Astrocyte of the spinal cord (primary cell): ENCODE measurements around the gene FBXW12.

Experiments
- DNase-seq: peaks from one replicate; pipeline ENCODE4 v3.0.0; 2011; ENCODE audit warnings: low read depth, low spot score
- H3K4me3 ChIP-seq: 2 replicates; pipeline ENCODE4 v1.5.1; 2011; ENCODE audit warnings: low read depth, mild to moderate bottlenecking, low read length, moderate library complexity
- in situ Hi-C: cut with HindIII; loops from 2 replicates; pipeline ENCODE4 v1.10.0; 2017; ENCODE audit warnings: low sequenced_read_pairs
- TF ChIP-seq, protein P1 (sequence below): IDR thresholded peaks from 2 replicates; pipeline ENCODE4 v1.5.1; 2012; ENCODE audit warnings: low read depth, mild to moderate bottlenecking, low read length, inconsistent platforms

Gene FBXW12

DNA sequence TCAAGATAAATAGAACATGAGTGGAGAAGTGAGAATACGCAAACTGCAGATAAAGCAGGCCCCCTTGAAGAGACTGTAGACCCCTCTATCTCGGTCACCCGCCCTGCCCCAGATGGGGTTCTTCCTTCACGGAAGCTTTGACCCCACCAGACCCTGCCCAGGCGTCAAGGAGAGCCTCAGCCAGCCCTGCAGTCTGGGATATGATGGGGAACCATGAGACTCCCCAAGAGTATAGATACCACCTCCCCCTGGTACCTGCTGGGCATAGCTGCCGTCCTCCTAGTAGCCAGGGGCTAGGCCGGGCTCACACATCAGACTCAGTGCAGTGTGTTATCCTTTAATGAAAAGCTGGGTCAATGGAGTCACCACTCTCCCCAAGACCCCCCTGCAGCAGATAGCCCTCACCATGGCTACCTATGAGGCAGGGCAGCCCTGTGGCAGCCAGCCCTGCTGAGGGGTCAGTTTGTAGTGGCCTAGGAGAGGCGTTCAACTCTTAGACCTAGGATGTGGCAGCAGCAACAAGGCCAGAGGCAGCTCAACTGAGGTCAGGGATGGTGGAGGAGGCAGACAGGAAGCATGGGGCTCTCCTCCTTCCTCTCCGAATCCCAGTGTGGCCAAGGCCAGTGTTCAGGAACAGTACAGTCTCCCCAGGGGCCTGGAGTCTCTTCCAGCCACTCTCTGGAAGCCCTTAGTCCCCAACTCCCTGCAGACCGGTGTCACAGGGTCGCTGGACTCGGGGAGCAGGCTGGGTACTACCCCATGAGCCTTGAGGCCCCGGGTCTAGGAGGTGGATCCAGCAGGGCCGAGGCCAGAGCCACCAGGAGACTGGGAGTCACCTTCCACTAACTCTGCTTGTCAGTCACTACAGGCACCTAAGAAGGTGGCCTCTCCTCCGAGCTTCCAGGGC is 31.8 kb downstream of the FBXW12 start:
- in situ Hi-C loops: no loop called here
- TF ChIP-seq, protein P1, sequence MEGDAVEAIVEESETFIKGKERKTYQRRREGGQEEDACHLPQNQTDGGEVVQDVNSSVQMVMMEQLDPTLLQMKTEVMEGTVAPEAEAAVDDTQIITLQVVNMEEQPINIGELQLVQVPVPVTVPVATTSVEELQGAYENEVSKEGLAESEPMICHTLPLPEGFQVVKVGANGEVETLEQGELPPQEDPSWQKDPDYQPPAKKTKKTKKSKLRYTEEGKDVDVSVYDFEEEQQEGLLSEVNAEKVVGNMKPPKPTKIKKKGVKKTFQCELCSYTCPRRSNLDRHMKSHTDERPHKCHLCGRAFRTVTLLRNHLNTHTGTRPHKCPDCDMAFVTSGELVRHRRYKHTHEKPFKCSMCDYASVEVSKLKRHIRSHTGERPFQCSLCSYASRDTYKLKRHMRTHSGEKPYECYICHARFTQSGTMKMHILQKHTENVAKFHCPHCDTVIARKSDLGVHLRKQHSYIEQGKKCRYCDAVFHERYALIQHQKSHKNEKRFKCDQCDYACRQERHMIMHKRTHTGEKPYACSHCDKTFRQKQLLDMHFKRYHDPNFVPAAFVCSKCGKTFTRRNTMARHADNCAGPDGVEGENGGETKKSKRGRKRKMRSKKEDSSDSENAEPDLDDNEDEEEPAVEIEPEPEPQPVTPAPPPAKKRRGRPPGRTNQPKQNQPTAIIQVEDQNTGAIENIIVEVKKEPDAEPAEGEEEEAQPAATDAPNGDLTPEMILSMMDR: no peak
- DNase-seq: no peak
- H3K4me3 ChIP-seq: no peak overlapping the region

DNA sequence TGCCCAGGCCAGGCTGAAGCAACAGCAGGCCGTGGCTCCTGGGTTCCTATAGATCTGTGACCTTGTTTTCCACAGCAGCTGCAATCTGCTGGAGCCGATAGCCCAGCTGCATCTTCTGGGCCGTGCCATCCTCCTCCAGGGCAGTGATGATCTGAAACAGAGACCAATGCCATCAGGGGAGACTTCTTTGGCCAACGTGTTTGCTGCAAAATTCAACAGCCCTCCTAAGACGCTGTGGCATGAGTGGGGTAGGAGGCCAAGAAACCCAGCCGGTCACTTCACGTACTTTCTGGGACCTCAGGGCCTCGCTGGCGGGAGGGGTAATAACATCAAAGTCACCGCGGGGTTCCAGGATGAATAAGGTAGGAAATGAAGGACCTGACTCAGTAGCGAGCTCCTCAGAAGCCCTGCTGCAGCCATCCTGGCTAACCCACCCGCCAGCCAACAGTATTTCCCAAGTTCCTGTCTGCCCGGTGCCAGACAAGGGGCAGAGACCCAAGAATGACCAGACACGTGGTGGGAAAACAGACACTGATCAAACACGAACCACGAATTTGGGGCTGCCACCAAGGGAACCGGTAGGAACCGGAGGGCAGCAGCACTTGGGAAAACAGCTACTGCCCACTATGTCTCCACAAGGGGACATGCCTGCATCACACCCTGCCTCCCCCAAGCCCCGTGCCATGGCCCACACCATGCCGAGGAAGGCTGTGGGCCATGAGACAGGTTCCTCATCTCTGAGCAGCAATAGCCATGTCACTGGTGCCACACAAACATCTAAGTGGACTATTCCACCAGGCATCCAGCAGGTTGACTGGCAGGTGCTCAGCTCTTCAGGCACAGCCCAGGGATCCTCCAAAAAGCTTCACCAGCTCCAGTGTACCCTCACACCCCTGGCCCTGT is 32.7 kb downstream of the FBXW12 start:
- no peak overlapping the region for H3K4me3 ChIP-seq
- TF ChIP-seq, protein P1: no peak
- in situ Hi-C loops: no loop called here

DNA sequence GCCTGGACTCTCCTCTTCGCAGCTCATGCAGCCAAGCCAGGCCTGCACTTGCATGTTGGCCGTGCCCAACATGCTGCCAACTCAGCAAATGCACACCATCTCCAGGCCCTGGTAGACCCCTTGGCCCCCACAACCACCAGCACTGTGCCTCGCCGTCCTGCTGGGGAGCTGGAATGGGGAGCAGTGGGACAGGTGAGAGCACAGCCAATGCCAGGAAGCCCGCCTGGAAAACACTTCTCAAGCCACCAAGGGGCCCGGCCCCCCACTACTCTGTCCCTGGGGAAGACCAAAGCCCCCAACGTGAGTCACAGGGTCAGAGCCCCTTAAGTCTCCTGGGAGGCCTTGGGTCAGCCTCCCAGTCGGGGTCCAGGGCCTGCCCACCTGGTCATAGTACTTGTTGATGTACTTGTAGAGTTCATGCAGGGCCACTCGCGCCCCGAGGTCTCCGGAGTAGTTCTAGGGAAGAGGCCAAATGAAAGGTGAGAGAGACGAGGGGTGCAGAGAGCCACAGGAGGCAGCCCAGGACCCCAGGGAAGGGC is 33.4 kb downstream of the FBXW12 start:
- DNase-seq: no peak
- no peak overlapping the region for H3K4me3 ChIP-seq
- in situ Hi-C loops: no loop called here
- TF ChIP-seq, protein P1: no peak

More for the DNA sequence above, 32.7 kb downstream of the FBXW12 start:
- no peak for DNase-seq

DNA sequence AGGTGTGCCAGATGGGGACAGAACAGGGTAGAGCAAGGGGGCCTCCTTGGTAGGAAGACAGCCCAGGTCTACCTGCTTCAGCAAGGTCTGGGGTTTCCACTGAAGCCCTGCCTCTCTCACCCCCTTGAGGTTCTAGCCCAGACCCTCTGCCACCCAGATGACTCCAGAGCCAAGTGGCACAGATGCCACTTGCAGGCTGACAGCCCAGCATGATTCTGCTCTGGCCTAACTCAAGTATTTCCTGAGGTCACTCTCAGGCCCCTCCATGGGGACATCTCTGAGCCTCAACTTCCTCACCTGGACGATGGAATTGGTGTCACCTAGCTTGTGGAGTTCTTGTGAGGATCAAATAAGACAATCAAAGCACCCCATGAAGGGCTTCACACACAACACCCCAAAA is 34.0 kb downstream of the FBXW12 start:
- in situ Hi-C loops: no loop called here
- no peak for DNase-seq
- TF ChIP-seq, protein P1: no peak
- no peak overlapping the region for H3K4me3 ChIP-seq

DNA sequence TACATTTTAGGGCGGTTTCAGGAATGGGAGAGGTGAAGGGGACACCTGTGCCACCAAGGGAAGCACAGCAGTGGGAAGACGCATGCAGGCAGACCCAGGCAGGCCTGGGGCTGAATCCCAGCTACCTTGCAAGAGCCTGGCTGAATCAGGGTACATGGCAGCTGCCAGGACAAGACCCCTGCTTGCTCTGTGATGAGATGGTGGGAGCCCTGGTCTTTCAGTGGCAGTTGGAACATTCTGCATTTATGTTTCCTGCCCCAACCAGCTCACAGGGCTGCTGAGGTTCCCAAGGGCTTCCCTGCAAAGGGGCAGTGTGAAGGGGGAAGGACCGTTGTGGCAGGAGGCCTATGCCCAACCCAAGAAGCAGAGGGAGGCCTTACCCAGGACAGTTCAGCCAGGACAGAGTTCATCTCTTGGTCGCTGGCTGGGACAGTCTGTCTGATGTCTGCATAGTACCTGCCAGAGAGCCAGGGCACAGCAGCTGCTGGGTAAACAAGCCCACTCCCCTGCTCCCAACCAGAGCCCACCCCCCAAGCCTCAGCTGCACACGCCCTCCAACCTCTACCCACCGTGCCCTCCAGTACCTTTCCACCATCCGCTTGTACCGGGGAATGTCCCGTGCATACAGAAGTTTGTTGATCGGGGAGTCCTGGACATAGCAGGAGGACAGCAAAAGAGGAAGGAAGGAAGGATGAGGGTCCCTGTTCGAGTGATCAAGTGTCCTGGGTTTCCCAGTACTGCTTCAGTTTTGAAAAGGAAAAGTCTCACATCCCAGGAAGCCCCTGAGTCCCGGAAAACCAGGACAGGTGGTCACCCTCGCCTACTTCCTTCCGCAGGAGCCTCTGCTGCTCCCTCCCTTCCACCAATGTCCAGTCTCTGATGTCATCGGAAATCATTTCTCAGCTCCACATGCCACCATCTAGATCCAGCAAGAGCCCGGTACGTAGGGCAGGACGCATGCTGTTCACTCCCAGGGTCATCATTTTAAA is 34.7 kb downstream of the FBXW12 start:
- in situ Hi-C loops: no loop called here
- DNase-seq: no peak
- TF ChIP-seq, protein P1: no peak
- H3K4me3 ChIP-seq: no peak overlapping the region
